HCT116 (cell line): ENCODE measurements around the gene ZBTB49. TPM values are rescaled to one million over a fixed set of nuclear protein-coding genes. Genes with fewer than 3 reads are reported as not detected.

ENCODE experiments used
- ATAC-seq: fragments of 200-7000 bp; cut with Tn5 transposase; 2 replicates; pipeline ENCODE4 v1.9.1; 2020; ENCODE audit warnings: mild to moderate bottlenecking, moderate library complexity
- BruUV-seq: library from RNA; stranded (reverse); fragments of 400-500 nt; replicated peaks from 2 replicates; lab custom pipeline; 2021; lab: Mats Ljungman, UMichigan
- CTCF ChIA-PET: fragments of 300-600 bp; sonication (Branson Sonifier 250); formaldehyde crosslinking; loops from one replicate; lab custom pipeline; 2021; ENCODE audit warnings: antibody characterized with exemption; lab: Charles Lee
- POLR2A ChIA-PET: fragments of 300-600, 350-600 bp; sonication (Branson Sonifier 250); formaldehyde crosslinking; loops from one replicate; lab custom pipeline; 2021; ENCODE audit warnings: antibody characterized with exemption; lab: Charles Lee
- RAD21 ChIA-PET, 2 experiments: fragments of 300-600 bp; sonication (Branson Sonifier 250); formaldehyde crosslinking; loops; one replicate each; lab custom pipeline; 2023; ENCODE audit warnings: low total read pairs in 2 of 2; ENCODE audit not compliant: uncharacterized antibody in 2 of 2, unreplicated experiment in 2 of 2, low non-redundant PET in 1 of 2; lab: Charles Lee
- DNase-seq: peaks from one replicate; pipeline ENCODE4 v3.0.0-alpha.2; 2010; ENCODE audit warnings: low read depth, low spot score
- H2AFZ ChIP-seq: fragments of 200-600 bp; shearing (Covaris generic), sonication (generic); 2 replicates; pipeline ENCODE4 v1.6.1; 2017; ENCODE audit warnings: low read depth, mixed run types, mixed read lengths, antibody characterized with exemption, low read length; ENCODE audit not compliant: poor library complexity, severe bottlenecking
- H3K27ac ChIP-seq: 2 replicates; pipeline ENCODE4 v1.5.1; 2012; ENCODE audit warnings: low read depth, low read length
- H3K27me3 ChIP-seq: fragments of 200-600 bp; sonication (generic); 2 replicates; pipeline ENCODE4 v1.6.1; 2016; ENCODE audit warnings: mixed run types, low read length, mixed read lengths; ENCODE audit not compliant: insufficient read depth
- H3K36me3 ChIP-seq, 2 experiments: fragments of 200-500 bp in 1 of 2; fragments of 200-600 bp in 1 of 2; sonication (Bioruptor generic) in 1 of 2; sonication (generic) in 1 of 2; 2 replicates each; pipeline versions ENCODE4 v1.5.1 to v1.6.1; 2014 to 2016; ENCODE audit warnings: low read length in 2 of 2, inconsistent platforms in 1 of 2, mixed read lengths in 1 of 2, mixed run types in 1 of 2; ENCODE audit not compliant: insufficient read depth in 2 of 2, control insufficient read depth in 1 of 2
- H3K4me1 ChIP-seq, 2 experiments: fragments of 200-600 bp in 1 of 2; sonication (generic) in 1 of 2; 2 replicates each; pipeline versions ENCODE4 v1.5.1 to v1.6.1; 2012 to 2017; ENCODE audit warnings: low read length in 2 of 2, inconsistent platforms in 1 of 2, mild to moderate bottlenecking in 1 of 2, mixed read lengths in 1 of 2, mixed run types in 1 of 2, moderate library complexity in 1 of 2; ENCODE audit not compliant: insufficient read depth in 2 of 2, control insufficient read depth in 1 of 2
- H3K4me2 ChIP-seq: fragments of 200-600 bp; sonication (generic); 2 replicates; pipeline ENCODE4 v1.6.1; 2017; ENCODE audit warnings: mixed run types, low read length, mixed read lengths
- H3K4me3 ChIP-seq, 2 experiments: fragments of 200-600 bp in 1 of 2; sonication (generic) in 1 of 2; replicated peaks in 1 of 2; 2 replicates each; pipeline ENCODE4 v1.5.1; 2011 to 2016; ENCODE audit warnings: low read length in 2 of 2, control low read depth in 1 of 2, low read depth in 1 of 2, mild to moderate bottlenecking in 1 of 2, mixed read lengths in 1 of 2, mixed run types in 1 of 2
- H3K79me2 ChIP-seq: fragments of 200-600 bp; sonication (generic); 2 replicates; pipeline ENCODE4 v1.6.1; 2017; ENCODE audit warnings: mild to moderate bottlenecking, mixed run types, low read length, moderate library complexity, mixed read lengths; ENCODE audit not compliant: insufficient read depth
- H3K9ac ChIP-seq: fragments of 200-600 bp; sonication (generic); 2 replicates; pipeline ENCODE4 v1.6.1; 2016; ENCODE audit warnings: low read length, mixed read lengths
- H3K9me2 ChIP-seq: fragments of 200-600 bp; sonication (generic), shearing (Covaris generic); 2 replicates; pipeline ENCODE4 v1.6.1; 2017; ENCODE audit warnings: mixed run types, mild to moderate bottlenecking, moderate library complexity; ENCODE audit not compliant: insufficient read depth
- H3K9me3 ChIP-seq, 2 experiments: fragments of 200-500 bp in 1 of 2; fragments of 200-600 bp in 1 of 2; sonication (Bioruptor generic) in 1 of 2; sonication (generic) in 1 of 2; 2 replicates each; pipeline ENCODE4 v1.6.1; 2014 to 2017; ENCODE audit warnings: low read length in 2 of 2, mixed read lengths in 2 of 2, inconsistent platforms in 1 of 2, low read depth in 1 of 2, mild to moderate bottlenecking in 1 of 2, mixed run types in 1 of 2, moderate library complexity in 1 of 2; ENCODE audit not compliant: control insufficient read depth in 1 of 2, insufficient read depth in 1 of 2
- H4K20me1 ChIP-seq: fragments of 200-600 bp; sonication (generic), shearing (Covaris generic); 2 replicates; pipeline ENCODE4 v1.6.1; 2017; ENCODE audit warnings: mixed run types, mild to moderate bottlenecking, moderate library complexity; ENCODE audit not compliant: insufficient read depth
- ATF3 ChIP-seq: IDR thresholded peaks from 2 replicates; pipeline ENCODE4 v1.6.1; 2012
- CBX3 ChIP-seq: IDR thresholded peaks from 2 replicates; pipeline ENCODE4 v1.6.1; 2012; ENCODE audit warnings: low read depth
- CTCF ChIP-seq, 3 experiments: fragments of 200-600 bp in 1 of 3; sonication (generic) in 1 of 3; IDR thresholded peaks in 2 of 3; conservative IDR thresholded peaks in 1 of 3; 2 replicates each; pipeline ENCODE4 v1.5.1; 2012 to 2017; ENCODE audit warnings: low read depth in 2 of 3, low read length in 2 of 3, antibody characterized with exemption in 1 of 3, borderline replicate concordance in 1 of 3, control low read depth in 1 of 3, mild to moderate bottlenecking in 1 of 3, mixed read lengths in 1 of 3, mixed run types in 1 of 3, moderate library complexity in 1 of 3; ENCODE audit not compliant: insufficient read depth in 1 of 3
- EGR1 ChIP-seq: IDR thresholded peaks from 2 replicates; pipeline ENCODE4 v1.6.1; 2012; ENCODE audit warnings: low read depth
- EZH2 ChIP-seq: fragments of 200-600 bp; sonication (generic); IDR thresholded peaks from 2 replicates; pipeline ENCODE4 v1.6.1; 2017; ENCODE audit warnings: antibody characterized with exemption, mixed run types
- EZH2phosphoT487 ChIP-seq: fragments of 200-600 bp; IDR thresholded peaks from 2 replicates; pipeline ENCODE4 v1.6.1; 2018; ENCODE audit warnings: antibody characterized with exemption, borderline replicate concordance
- FOSL1 ChIP-seq: IDR thresholded peaks from 2 replicates; pipeline ENCODE4 v1.6.1; 2012; ENCODE audit warnings: low read depth
- POLR2A ChIP-seq: IDR thresholded peaks from 2 replicates; pipeline ENCODE4 v1.7.0; 2011; ENCODE audit warnings: borderline replicate concordance; ENCODE audit not compliant: insufficient read depth, insufficient read length; ENCODE audit errors: extremely low read depth
- POLR2AphosphoS5 ChIP-seq: IDR thresholded peaks from 2 replicates; pipeline ENCODE4 v1.6.1; 2011; ENCODE audit warnings: mild to moderate bottlenecking, low read depth, low read length, moderate library complexity
- RAD21 ChIP-seq: IDR thresholded peaks from 2 replicates; pipeline ENCODE4 v1.6.1; 2012; ENCODE audit warnings: low read depth, mild to moderate bottlenecking
- SP1 ChIP-seq: IDR thresholded peaks from 2 replicates; pipeline ENCODE4 v1.6.1; 2012; ENCODE audit warnings: low read depth
- TCF7L2 ChIP-seq: IDR thresholded peaks from 2 replicates; pipeline ENCODE4 v1.7.0; 2011; ENCODE audit warnings: borderline replicate concordance, inconsistent platforms; ENCODE audit not compliant: insufficient read depth, insufficient read length; ENCODE audit errors: extremely low read depth
- YY1 ChIP-seq: IDR thresholded peaks from 2 replicates; pipeline ENCODE4 v1.6.1; 2011; ENCODE audit warnings: low read length, low read depth, moderate library complexity, mild to moderate bottlenecking; ENCODE audit not compliant: insufficient replicate concordance; ENCODE audit errors: extremely low read depth
- ZBTB33 ChIP-seq: IDR thresholded peaks from 2 replicates; pipeline ENCODE4 v1.6.1; 2011; ENCODE audit warnings: mild to moderate bottlenecking, low read length, moderate library complexity; ENCODE audit not compliant: insufficient replicate concordance; ENCODE audit errors: extremely low read depth
- ZNF274 ChIP-seq: fragments of 200-500 bp; sonication (Bioruptor generic); IDR thresholded peaks from 2 replicates; pipeline ENCODE4 v1.6.1; 2014; ENCODE audit warnings: mild to moderate bottlenecking, low read depth, low read length, inconsistent platforms
- intact Hi-C: fragments of 100-400 bp; cut with micrococcal nuclease; formaldehyde crosslinking; loops from 2 replicates; pipeline ENCODE4 v1.10.0; 2022
- total RNA-seq: library from RNA; stranded (reverse); gene quantifications from one replicate; pipeline ENCODE4 v1.2.1, GENCODE V29; 2021; ENCODE audit not compliant: unreplicated experiment

ZBTB49 gene
- total RNA-seq, 1 experiment from 2014 or later, result 3.9 TPM

GRCh38 chr4:4316150-4316495 is 26.1 kb downstream of the ZBTB49 start:
- CTCF ChIA-PET, result no interaction called here
- Histone ChIP-seq H3K27ac (no peak overlapping the region), H3K4me1 (no peaks in the 10 kb centered on the region), H3K9me3 (no peaks in the 10 kb centered on the region), H3K9ac (no peak overlapping the region), H3K4me2 (no peak overlapping the region), H4K20me1 (no peaks in the 10 kb centered on the region), H2AFZ (no peak overlapping the region), H3K36me3 (peaks cover 0 to 2% of the 10 kb centered on the region in 2 experiments; a peak in 2 of 4 replicates), H3K9me2 (no peaks in the 10 kb centered on the region), H3K27me3 (no peaks in the 10 kb centered on the region), H3K79me2 (no peaks in the 10 kb centered on the region), H3K4me3 (no peak overlapping the region)
- ATAC-seq, result no peak
- POLR2A ChIA-PET, result no interaction called here
- intact Hi-C loops, result no loop called here
- RAD21 ChIA-PET, result no interaction called here
- DNase-seq, result no peak
- TF ChIP-seq CBX3 (no peak), ZBTB33 (no peak), EGR1 (no peak), ATF3 (no peak), POLR2AphosphoS5 (no peak), YY1 (no peak), RAD21 (no peak), SP1 (no peak), TCF7L2 (no peak), FOSL1 (no peak), EZH2phosphoT487 (no peak), POLR2A (no peak), ZNF274 (no peak), CTCF (IDR thresholded peaks at IDR 0.05 in 2 of 3, conservative IDR thresholded peaks at IDR 0.05 in 1 of 3; ENCODE audit: borderline replicate concordance in 1 of 3, insufficient read depth in 1 of 3, low read depth in 2 of 3, low read length in 2 of 3) (no peak), EZH2 (no peak)
- no TSS peak for BruUV-seq
